Esophagus muscularis mucosa (tissue), 4 donors: Measurements from ENCODE around the gene UST. TPM values are rescaled to one million over a fixed set of nuclear protein-coding genes. Genes with fewer than 3 reads are reported as not detected.
"Not testable (repeated sequence)": the region's sequence is repeated elsewhere in the genome, so short reads cannot be mapped to it uniquely, and the experiment has no call there.

Experiments
- DNase-seq: peaks from one replicate; pipeline ENCODE4 v3.0.0-alpha.2; 2017; ENCODE audit errors: extremely low spot score
- H3K27ac ChIP-seq, 4 donors: fragments of 200-600 bp; sonication (generic); replicated peaks in 1 of 4; 1 replicate in 3 of 4; 2 replicates in 1 of 4; pipeline ENCODE4 v1.5.1; 2016 to 2019; ENCODE audit warnings: mild to moderate bottlenecking in 1 of 4
- H3K27me3 ChIP-seq, 4 donors: fragments of 200-600 bp; sonication (generic); one replicate each; pipeline versions ENCODE4 v1.5.1 to v1.6.0; 2016 to 2019
- H3K36me3 ChIP-seq, 4 donors: fragments of 200-600 bp; sonication (generic); one replicate each; pipeline ENCODE4 v1.5.1; 2016 to 2019
- H3K4me1 ChIP-seq, 4 donors: fragments of 200-600 bp; sonication (generic); one replicate each; pipeline ENCODE4 v1.5.1; 2016 to 2019
- H3K4me3 ChIP-seq, 4 donors: fragments of 200-600 bp; sonication (generic); 1 replicate in 2 of 4; 2 replicates in 2 of 4; pipeline ENCODE4 v1.5.1; 2016 to 2019; ENCODE audit warnings: mild to moderate bottlenecking in 4 of 4, moderate library complexity in 1 of 4
- H3K9me3 ChIP-seq, 4 donors: fragments of 200-600 bp; sonication (generic); 1 replicate in 3 of 4; 2 replicates in 1 of 4; pipeline ENCODE4 v1.5.1; 2016 to 2019
- CTCF ChIP-seq, 3 experiments: fragments of 200-600 bp in 2 of 3; fragments of 450-650 bp in 1 of 3; sonication (generic) in 2 of 3; IDR thresholded peaks; one replicate each; pipeline ENCODE4 v1.5.1; 2017 to 2019; ENCODE audit warnings: antibody characterized with exemption in 3 of 3, mild to moderate bottlenecking in 2 of 3, moderate library complexity in 1 of 3
- EP300 ChIP-seq: sonication (generic); formaldehyde crosslinking; IDR thresholded peaks from one replicate; pipeline ENCODE4 v1.6.1; 2017; ENCODE audit warnings: antibody characterized with exemption
- POLR2A ChIP-seq: fragments of 450-650 bp; IDR thresholded peaks from one replicate; pipeline ENCODE4 v1.6.1; 2017; ENCODE audit warnings: antibody characterized with exemption, moderate library complexity, mild to moderate bottlenecking, low read depth
- POLR2AphosphoS5 ChIP-seq, 2 donors: sonication (generic); formaldehyde crosslinking; IDR thresholded peaks; one replicate each; pipeline ENCODE4 v1.6.1; 2017; ENCODE audit warnings: antibody characterized with exemption in 2 of 2
- WGBS: methylation state at CpG from one replicate; pipeline ENCODE4 v1.1.5; 2018; 5-methylcytosine and 5-hydroxymethylcytosine counted together
- intact Hi-C: fragments of 100-400 bp; cut with DNase I; formaldehyde crosslinking; loops from one replicate; pipeline ENCODE4 v1.15.1; 2023
- total RNA-seq, 4 donors: library from RNA; depleted of rRNA; stranded (reverse); fragments of >200 nt; gene quantifications; one replicate each; pipeline versions ENCODE4 v1.1.0 to v1.2.1, GENCODE V29; 2016

The UST gene
- total RNA-seq, 4 donors from 2014 or later, result 29.1 to 46.3 (median 32.4) TPM

GRCh38 chr6:148760568-148761526 is 14.0 kb downstream of the UST start:
- Histone ChIP-seq H3K4me1 (peaks cover 24 to 51% (median 42%) of the 10 kb centered on the region in 4 donors), H3K36me3 (no peaks in the 10 kb centered on the region), H3K9me3 (no peaks in the 10 kb centered on the region), H3K4me3 (peak overlapping the region; percentile 26 to 51 (median 42)), H3K27me3 (no peaks in the 10 kb centered on the region), H3K27ac (peak overlapping the region; percentile 60 to 77 (median 70))
- TF ChIP-seq POLR2AphosphoS5 (IDR thresholded peaks at IDR 0.05), result peak; percentile 40 to 44
- no peak for TF ChIP-seq CTCF (IDR thresholded peaks at IDR 0.05)
- no peak for TF ChIP-seq EP300
- no peak for TF ChIP-seq POLR2A
- peak; percentile 93 for DNase-seq
- intact Hi-C loops, result loop anchor here (5.0 kb wide), 1 partner anchor 191 kb away; no protein-coding TSS in a partner anchor
- WGBS, result 15% methylated on average over 14 of the region's 14 CpGs

- no peak for DNase-seq
- Histone ChIP-seq H3K36me3 (no peaks in the 10 kb centered on the region), H3K27ac (peak overlapping the region; percentile 60 to 77 (median 70)), H3K4me1 (peaks cover 24 to 49% (median 40%) of the 10 kb centered on the region in 4 donors), H3K27me3 (no peaks in the 10 kb centered on the region), H3K4me3 (peak overlapping the region; percentile 26 to 51 (median 42)), H3K9me3 (no peaks in the 10 kb centered on the region)
- 25% methylated on average over 8 of the region's 8 CpGs for WGBS
- intact Hi-C loops, result loop anchor here (5.0 kb wide), 1 partner anchor 191 kb away; no protein-coding TSS in a partner anchor
- no peak for TF ChIP-seq CTCF (IDR thresholded peaks at IDR 0.05)
- TF ChIP-seq EP300, result no peak
- no peak for TF ChIP-seq POLR2A
- no peak for TF ChIP-seq POLR2AphosphoS5 (IDR thresholded peaks at IDR 0.05)
Observed at GRCh38 chr6:148761527-148762011, 14.7 kb downstream of the UST start.

- intact Hi-C loops, result loop anchor here (5.0 kb wide), 1 partner anchor 190 kb away; no protein-coding TSS in a partner anchor
- TF ChIP-seq CTCF (IDR thresholded peaks at IDR 0.05) (no peak), POLR2A (no peak), EP300 (no peak), POLR2AphosphoS5 (IDR thresholded peaks at IDR 0.05) (no peak)
- Histone ChIP-seq H3K27ac (peak overlapping the region in 3 of 4 donors; percentile 65 to 77 (median 76)), H3K27me3 (no peaks in the 10 kb centered on the region), H3K36me3 (no peaks in the 10 kb centered on the region), H3K9me3 (no peaks in the 10 kb centered on the region), H3K4me3 (no peak overlapping the region), H3K4me1 (peaks cover 21 to 45% (median 35%) of the 10 kb centered on the region in 4 donors)
- no peak for DNase-seq
- 57% methylated on average over 1 of the region's 1 CpG for WGBS
Observed at GRCh38 chr6:148762231-148762630, 15.4 kb downstream of the UST start.

GRCh38 chr6:148764259-148765020 is 17.6 kb downstream of the UST start:
- 86% methylated on average over 10 of the region's 10 CpGs for WGBS
- not testable (repeated sequence) for DNase-seq, H3K9me3 ChIP-seq, H3K4me3 ChIP-seq, H3K36me3 ChIP-seq, H3K27me3 ChIP-seq, H3K27ac ChIP-seq
- intact Hi-C loops, result loop anchor here (5.0 kb wide), 1 partner anchor 188 kb away; no protein-coding TSS in a partner anchor
- peaks cover 21 to 37% (median 31%) of the 10 kb centered on the region in 4 donors for H3K4me1 ChIP-seq
